SK-N-SH (cell line): ENCODE results near the gene PBXIP1. TPM values are rescaled to one million over a fixed set of nuclear protein-coding genes. Genes with fewer than 3 reads are reported as not detected.

Experiments used
- polyA plus RNA-seq, 3 experiments: library from polyadenylated mRNA; depleted of rRNA; stranded (reverse); fragments of >200 nt; gene quantifications; 2 replicates each; pipeline ENCODE4 v1.2.3, GENCODE V29; 2012
- small RNA-seq, 7 experiments: library from RNA; depleted of rRNA; stranded (forward); fragments of <200 nt; gene quantifications; one replicate each; pipeline ENCODE3, GENCODE V24; 2012

Gene PBXIP1
- polyA plus RNA-seq, 1 of the 3 experiments (the other 2 are of a cell fraction): 55.9 TPM

Small RNA genes within 50 kb of the gene (small RNA-seq; reads per million reads assigned to genes)
- gene MIR4258 (0 to 1.1 (median 0) reads per million in 7 experiments), gene RF00017 (0 reads per million in 7 experiments)

Other genes starting within 250 kb of the PBXIP1 start
- 0.10 and 0.16 TPM in 2 replicates for gene KCNN3, start 85.8 kb downstream of the PBXIP1 start, polyA plus RNA-seq (2012; rRNA removed)
- gene PMVK, start 19.4 kb downstream of the PBXIP1 start, polyA plus RNA-seq (2012; rRNA removed): 50.7 and 59.6 TPM in 2 replicates
- 23.3 and 28.2 TPM in 2 replicates for gene PYGO2, start 5.7 kb upstream of the PBXIP1 start, polyA plus RNA-seq (2012; rRNA removed)
- 338 and 395 TPM in 2 replicates for gene SHC1, start 14.6 kb upstream of the PBXIP1 start, polyA plus RNA-seq (2012; rRNA removed)
- gene CKS1B, start 18.6 kb upstream of the PBXIP1 start, polyA plus RNA-seq (2012; rRNA removed): 256 and 308 TPM in 2 replicates
- gene FLAD1, start 27.2 kb upstream of the PBXIP1 start, polyA plus RNA-seq (2012; rRNA removed): 50.8 and 56.2 TPM in 2 replicates
- 0.26 TPM in 1 of 2 replicates, not detected in the other for gene LENEP, start 37.5 kb upstream of the PBXIP1 start, polyA plus RNA-seq (2012; rRNA removed)
- 15.7 and 22.1 TPM in 2 replicates for gene ZBTB7B, start 46.7 kb upstream of the PBXIP1 start, polyA plus RNA-seq (2012; rRNA removed)
- 0.76 and 1.1 TPM in 2 replicates for gene DCST2, start 77.7 kb upstream of the PBXIP1 start, polyA plus RNA-seq (2012; rRNA removed)
- gene DCST1, start 77.7 kb upstream of the PBXIP1 start, polyA plus RNA-seq (2012; rRNA removed): not detected in 2 replicates
- gene ADAM15, start 95.2 kb upstream of the PBXIP1 start, polyA plus RNA-seq (2012; rRNA removed): 60.1 and 64.1 TPM in 2 replicates
- gene EFNA4, start 107.6 kb upstream of the PBXIP1 start, polyA plus RNA-seq (2012; rRNA removed): 15.9 and 17.7 TPM in 2 replicates
- gene EFNA3, start 122.7 kb upstream of the PBXIP1 start, polyA plus RNA-seq (2012; rRNA removed): 5.5 and 6.0 TPM in 2 replicates
- gene EFNA1, start 171.8 kb upstream of the PBXIP1 start, polyA plus RNA-seq (2012; rRNA removed): 14.4 and 15.3 TPM in 2 replicates
- gene SLC50A1, start 179.8 kb upstream of the PBXIP1 start, polyA plus RNA-seq (2012; rRNA removed): 58.4 and 71.1 TPM in 2 replicates
- 307 and 317 TPM in 2 replicates for gene DPM3, start 184.4 kb upstream of the PBXIP1 start, polyA plus RNA-seq (2012; rRNA removed)
- gene KRTCAP2, start 217.2 kb upstream of the PBXIP1 start, polyA plus RNA-seq (2012; rRNA removed): 203 and 238 TPM in 2 replicates
- 12.3 and 12.7 TPM in 2 replicates for gene TRIM46, start 217.8 kb upstream of the PBXIP1 start, polyA plus RNA-seq (2012; rRNA removed)